AG09309 (cell line): Measurements from ENCODE around the gene BLCAP.

Experiments
- DNase-seq: peaks from one replicate; pipeline ENCODE4 v3.0.0-alpha.2; 2010; ENCODE audit warnings: low read depth
- H3K4me3 ChIP-seq: 2 replicates; pipeline ENCODE4 v1.5.1; 2011; ENCODE audit warnings: mild to moderate bottlenecking, low read depth, low read length, moderate library complexity; ENCODE audit not compliant: control insufficient read depth
- CTCF ChIP-seq: IDR thresholded peaks from 2 replicates; pipeline ENCODE4 v1.5.1; 2011; ENCODE audit warnings: mild to moderate bottlenecking, low read depth, low read length, inconsistent platforms; ENCODE audit not compliant: insufficient read depth, control insufficient read depth; ENCODE audit errors: missing control alignments

Gene BLCAP

GRCh38 chr20:37504404-37505096 lies 23.1 kb downstream of the BLCAP start:
- TF ChIP-seq CTCF: no peak
- H3K4me3 ChIP-seq: no peak overlapping the region
- no peak for DNase-seq

GRCh38 chr20:37503256-37503927 lies 24.3 kb downstream of the BLCAP start:
- no peak for DNase-seq
- H3K4me3 ChIP-seq: no peak overlapping the region
- TF ChIP-seq CTCF: no peak

GRCh38 chr20:37502654-37503053 lies 25.0 kb downstream of the BLCAP start:
- H3K4me3 ChIP-seq: no peak overlapping the region
- no peak for DNase-seq
- no peak for TF ChIP-seq CTCF

GRCh38 chr20:37501940-37502339 lies 25.7 kb downstream of the BLCAP start:
- no peak for TF ChIP-seq CTCF
- DNase-seq: no peak
- H3K4me3 ChIP-seq: no peak overlapping the region

- H3K4me3 ChIP-seq: no peak overlapping the region
Observed at GRCh38 chr20:37500311-37500710, 27.4 kb downstream of the BLCAP start.

GRCh38 chr20:37498066-37498665 lies 29.5 kb downstream of the BLCAP start:
- TF ChIP-seq CTCF: no peak
- no peak for DNase-seq
- H3K4me3 ChIP-seq: no peak overlapping the region

More at GRCh38 chr20:37500311-37500710, 27.4 kb downstream of the BLCAP start:
- no peak for TF ChIP-seq CTCF
- DNase-seq: no peak
